CD4-positive, alpha-beta T cell treated with Interleukin-4 for 4 hours (primary cell): ENCODE measurements around the gene KERA.

Experiments used
- DNase-seq: peaks from one replicate; pipeline ENCODE4 v3.0.0-alpha.2; 2020

Gene KERA

GRCh38 chr12:91007531-91008290, 50.1 kb downstream of the KERA start:
- no peak for DNase-seq

- DNase-seq = no peak
Observed at GRCh38 chr12:91004872-91005271, 53.0 kb downstream of the KERA start, which contains the start of gene EPYC. TSS of gene EPYC (minus strand) at chr12:91004972. CDS start at chr12:91002565, 2,407 bp downstream.

DNA sequence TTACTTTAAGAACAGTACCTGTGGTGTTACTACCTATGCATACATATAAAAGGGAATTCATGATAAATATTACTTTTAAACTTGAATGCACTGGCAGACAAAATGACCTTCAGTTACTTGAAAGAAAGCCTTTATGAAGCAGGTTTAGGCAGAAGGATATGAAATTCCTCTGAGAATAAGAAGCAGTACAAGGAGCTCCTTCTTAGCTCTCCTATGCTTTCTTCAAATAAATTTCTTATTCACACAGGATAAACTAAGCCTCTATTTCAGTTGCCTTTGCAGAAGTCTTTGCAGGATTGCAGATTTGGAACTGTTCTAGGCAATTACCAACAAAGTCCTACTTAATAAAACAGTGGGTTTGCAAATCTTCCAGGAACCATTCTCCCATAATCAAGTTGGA, 54.1 kb downstream of the KERA start:
- DNase-seq = no peak

- no peak for DNase-seq
Observed at GRCh38 chr12:91001306-91001705, 56.5 kb downstream of the KERA start.
